ENCODE measurements around the gene SP110.

Gene SP110

DNA sequence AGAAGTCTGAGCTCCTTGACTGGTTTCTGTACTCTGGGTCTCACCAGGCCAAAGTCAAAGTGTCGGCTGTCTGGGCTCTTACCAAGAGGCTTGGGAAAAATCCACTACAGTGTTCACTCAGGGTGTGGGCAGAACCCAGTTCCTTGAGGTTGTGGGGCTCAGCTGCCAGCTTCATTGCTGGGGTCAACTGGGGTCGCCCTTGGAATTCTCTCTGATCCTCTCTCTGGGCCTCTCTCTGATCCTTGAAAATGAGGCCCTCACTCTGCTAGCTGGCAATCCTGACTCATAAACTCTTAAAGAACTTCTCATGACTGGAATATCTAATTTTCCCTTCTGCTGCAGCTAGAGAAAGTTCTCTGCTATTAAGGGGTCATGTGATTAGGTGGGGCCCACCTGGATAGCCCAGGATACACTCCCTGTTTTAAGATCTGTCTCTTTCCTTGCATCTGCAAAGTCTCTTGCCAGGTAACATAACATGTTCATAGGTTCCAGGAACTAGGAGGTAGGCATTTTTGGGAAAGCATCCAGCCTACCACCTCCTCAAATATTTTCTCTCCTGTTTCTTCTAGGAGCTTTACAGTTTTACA, 66.3 kb downstream of the SP110 start:
- TF ChIP-seq, protein P1, sequence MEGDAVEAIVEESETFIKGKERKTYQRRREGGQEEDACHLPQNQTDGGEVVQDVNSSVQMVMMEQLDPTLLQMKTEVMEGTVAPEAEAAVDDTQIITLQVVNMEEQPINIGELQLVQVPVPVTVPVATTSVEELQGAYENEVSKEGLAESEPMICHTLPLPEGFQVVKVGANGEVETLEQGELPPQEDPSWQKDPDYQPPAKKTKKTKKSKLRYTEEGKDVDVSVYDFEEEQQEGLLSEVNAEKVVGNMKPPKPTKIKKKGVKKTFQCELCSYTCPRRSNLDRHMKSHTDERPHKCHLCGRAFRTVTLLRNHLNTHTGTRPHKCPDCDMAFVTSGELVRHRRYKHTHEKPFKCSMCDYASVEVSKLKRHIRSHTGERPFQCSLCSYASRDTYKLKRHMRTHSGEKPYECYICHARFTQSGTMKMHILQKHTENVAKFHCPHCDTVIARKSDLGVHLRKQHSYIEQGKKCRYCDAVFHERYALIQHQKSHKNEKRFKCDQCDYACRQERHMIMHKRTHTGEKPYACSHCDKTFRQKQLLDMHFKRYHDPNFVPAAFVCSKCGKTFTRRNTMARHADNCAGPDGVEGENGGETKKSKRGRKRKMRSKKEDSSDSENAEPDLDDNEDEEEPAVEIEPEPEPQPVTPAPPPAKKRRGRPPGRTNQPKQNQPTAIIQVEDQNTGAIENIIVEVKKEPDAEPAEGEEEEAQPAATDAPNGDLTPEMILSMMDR (IDR thresholded peaks at IDR 0.05; ENCODE audit: extremely low read depth, insufficient read depth, missing control alignments), result no peak
- no peak for DNase-seq (ENCODE audit: low spot score)
- in situ Hi-C loops (cut with MboI; ENCODE audit: low pct_unique_long_range_greater_than_20kb, low sequenced_read_pairs, unreplicated experiment), result no loop called here

DNA sequence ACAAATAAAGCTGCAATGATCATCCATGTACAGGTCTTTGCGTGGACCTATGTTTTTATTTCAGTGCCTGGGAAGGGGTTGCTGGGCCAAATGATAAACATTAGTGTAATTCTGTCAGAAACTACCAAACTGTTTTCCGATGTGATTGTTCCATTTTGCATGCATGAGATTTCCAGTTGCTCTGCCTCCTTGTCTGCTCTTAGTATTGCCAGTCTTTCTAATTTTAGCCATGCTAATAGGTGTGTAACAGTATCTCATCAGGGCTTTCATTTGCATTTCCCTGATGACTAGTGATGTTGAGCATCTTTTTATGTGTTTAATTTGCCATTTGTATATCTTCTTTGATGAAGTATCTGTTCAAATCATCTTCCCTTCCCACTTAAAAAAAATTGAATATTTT, 67.5 kb downstream of the SP110 start:
- TF ChIP-seq, protein P1 (IDR thresholded peaks at IDR 0.05; ENCODE audit: extremely low read depth, insufficient read depth, missing control alignments), result no peak
- no peak for DNase-seq (ENCODE audit: low spot score)
- in situ Hi-C loops (cut with MboI; ENCODE audit: low pct_unique_long_range_greater_than_20kb, low sequenced_read_pairs, unreplicated experiment), result no loop called here

DNA sequence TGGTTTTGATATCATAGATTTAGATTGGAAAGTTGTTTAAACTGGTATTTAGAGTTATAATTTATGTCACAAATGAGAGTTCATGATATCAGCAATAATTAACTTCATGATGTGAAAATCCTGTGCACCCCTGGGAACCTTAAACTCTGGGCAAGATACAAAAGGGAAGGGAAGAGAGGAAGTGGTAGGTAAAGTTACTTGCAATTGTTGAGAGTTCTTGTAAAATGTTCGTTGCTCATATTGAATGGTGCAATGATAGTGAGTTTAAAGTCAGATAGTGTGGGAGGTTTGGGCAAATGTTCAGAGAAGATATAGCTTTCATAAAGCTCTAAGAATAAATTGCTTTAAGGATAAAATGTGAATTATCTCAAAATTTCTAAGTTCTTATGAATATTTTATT, 75.4 kb downstream of the SP110 start:
- in situ Hi-C loops (cut with MboI; ENCODE audit: low pct_unique_long_range_greater_than_20kb, low sequenced_read_pairs, unreplicated experiment), result no loop called here
- DNase-seq (ENCODE audit: low spot score), result no peak
- TF ChIP-seq, protein P1 (IDR thresholded peaks at IDR 0.05; ENCODE audit: extremely low read depth, insufficient read depth, missing control alignments), result no peak

DNA sequence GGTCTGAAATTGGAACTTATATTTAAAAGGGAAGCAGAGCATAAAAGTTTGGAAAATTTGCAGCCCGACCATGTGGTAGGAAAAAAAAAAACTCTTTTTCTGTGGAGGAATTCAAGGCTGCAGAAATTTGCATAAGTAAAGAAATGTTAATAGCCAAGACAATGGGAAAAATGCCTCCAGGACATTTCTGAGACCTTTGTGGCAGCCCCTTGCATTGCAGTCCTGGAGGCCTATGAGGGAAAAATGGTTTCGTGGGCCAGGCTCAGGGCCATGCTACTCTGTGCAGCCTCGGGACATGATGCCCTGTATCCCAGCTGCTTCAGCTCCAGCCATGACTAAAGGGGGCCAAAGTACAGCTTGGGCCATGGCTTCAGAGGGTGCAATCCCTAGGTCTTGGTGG, 79.1 kb downstream of the SP110 start:
- DNase-seq (ENCODE audit: low spot score), result no peak
- TF ChIP-seq, protein P1 (IDR thresholded peaks at IDR 0.05; ENCODE audit: extremely low read depth, insufficient read depth, missing control alignments), result no peak
- in situ Hi-C loops (cut with MboI; ENCODE audit: low pct_unique_long_range_greater_than_20kb, low sequenced_read_pairs, unreplicated experiment), result no loop called here

DNA sequence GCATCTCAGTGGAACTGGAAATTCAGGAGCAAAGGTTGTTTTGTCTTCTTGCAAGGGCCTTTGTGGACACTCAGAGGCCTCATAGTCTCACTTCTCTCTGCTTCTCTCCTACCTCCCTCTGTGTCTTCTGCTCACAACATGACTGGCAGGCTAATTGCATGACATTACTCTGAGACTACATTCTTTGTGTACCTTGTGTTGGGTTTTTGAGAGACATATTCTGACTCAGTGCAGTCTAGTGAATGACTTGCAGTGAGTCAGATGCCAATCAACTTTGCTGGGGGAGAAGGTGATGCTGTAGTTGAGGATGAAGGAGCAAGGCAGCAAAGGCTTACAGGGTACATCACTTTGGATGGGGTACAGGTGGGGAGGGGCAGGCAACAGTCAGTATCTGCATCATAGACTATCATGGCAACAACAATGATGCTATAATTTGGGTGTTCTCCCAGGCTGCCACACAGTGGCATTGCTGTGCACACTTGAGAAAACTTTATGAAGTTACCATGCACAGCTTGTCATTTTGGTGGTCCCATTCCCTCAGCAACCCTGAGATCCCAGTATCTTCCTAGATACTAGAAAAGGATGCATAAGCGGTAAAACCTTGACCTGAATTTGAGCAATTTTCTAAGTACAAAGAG, 81.8 kb downstream of the SP110 start:
- no peak for DNase-seq (ENCODE audit: low spot score)
- in situ Hi-C loops (cut with MboI; ENCODE audit: low pct_unique_long_range_greater_than_20kb, low sequenced_read_pairs, unreplicated experiment), result no loop called here

DNA sequence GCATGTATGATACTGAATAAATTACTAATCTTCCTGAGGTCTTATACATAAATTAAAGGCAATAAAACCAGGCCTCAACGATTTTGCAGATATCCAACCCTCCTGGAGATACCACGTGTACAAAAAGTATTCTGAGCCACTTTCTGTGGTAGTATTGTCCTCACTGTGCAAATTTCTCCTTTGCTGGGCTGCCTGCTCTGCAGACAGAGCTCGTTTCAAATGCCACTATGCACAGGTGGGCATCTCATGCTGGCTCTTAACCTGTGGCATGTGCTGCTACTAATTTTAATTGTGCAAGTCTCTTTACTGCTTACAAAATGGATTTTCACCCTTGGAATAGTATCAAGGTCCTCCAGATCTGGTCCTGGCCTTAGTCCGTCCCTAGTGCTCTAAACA, 84.7 kb downstream of the SP110 start:
- TF ChIP-seq, protein P1 (IDR thresholded peaks at IDR 0.05; ENCODE audit: extremely low read depth, insufficient read depth, missing control alignments), result no peak

More for the DNA sequence above, 81.8 kb downstream of the SP110 start:
- TF ChIP-seq, protein P1 (IDR thresholded peaks at IDR 0.05; ENCODE audit: extremely low read depth, insufficient read depth, missing control alignments), result no peak

More for the DNA sequence above, 84.7 kb downstream of the SP110 start:
- DNase-seq (ENCODE audit: low spot score), result no peak
- in situ Hi-C loops (cut with MboI; ENCODE audit: low pct_unique_long_range_greater_than_20kb, low sequenced_read_pairs, unreplicated experiment), result no loop called here
